ENCODE data around the gene SLC41A3. TPM values are rescaled to one million over a fixed set of nuclear protein-coding genes. Genes with fewer than 3 reads are reported as not detected.
"Not testable (repeated sequence)": the region's sequence is repeated elsewhere in the genome, so short reads cannot be mapped to it uniquely, and the experiment has no call there.

The SLC41A3 gene
- total RNA-seq, 2 donors from 2014 or later = 46.8 to 50.4 TPM

DNA sequence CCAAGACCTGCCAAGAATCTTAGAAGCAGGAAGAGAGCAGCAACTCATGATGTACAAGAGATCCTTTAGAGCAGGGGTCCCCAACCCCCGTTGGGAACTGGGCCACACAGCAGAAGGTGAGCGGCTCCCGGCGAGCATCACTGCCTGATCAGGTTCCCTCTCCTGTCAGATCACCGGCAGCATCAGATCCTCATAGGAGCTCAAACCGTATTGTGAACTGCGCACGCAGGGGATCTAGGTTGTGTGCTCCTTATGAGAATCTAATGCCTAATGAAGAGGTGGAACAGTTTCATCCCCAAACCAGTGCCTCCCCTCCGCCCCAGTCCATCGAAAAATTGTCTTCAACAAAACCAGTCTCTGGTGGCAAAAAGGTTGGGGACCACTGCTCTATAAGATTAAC lies 13.8 kb downstream of the SLC41A3 start:
- Mint-ChIP-seq H3K27ac (no peak overlapping the region), H3K27me3 (ENCODE audit: insufficient read depth) (peaks cover 11% of the 10 kb centered on the region), H3K4me1 (peaks cover 15% of the 10 kb centered on the region), H3K9me3 (peaks cover 53% of the 10 kb centered on the region), H3K4me3 (no peak overlapping the region), H3K36me3 (ENCODE audit: low read depth) (peaks cover 39% of the 10 kb centered on the region)
- no peak for DNase-seq
- Histone ChIP-seq H3K4me1 (ENCODE audit: control insufficient read depth, insufficient read depth, low read length) (peaks cover 11% of the 10 kb centered on the region), H3K9me3 (ENCODE audit: control insufficient read depth, low read length) (peaks cover 56% of the 10 kb centered on the region), H3K27ac (ENCODE audit: low read depth, low read length) (no peak overlapping the region), H3K9ac (ENCODE audit: extremely low read depth, low read length, poor library complexity, severe bottlenecking) (no peak overlapping the region), H3K4me3 (ENCODE audit: low read length) (no peak overlapping the region), H3K36me3 (ENCODE audit: control insufficient read depth, insufficient read depth, low read length) (peaks cover 23% of the 10 kb centered on the region), H3K27me3 (ENCODE audit: control insufficient read depth, insufficient read depth, low read length, poor library complexity, severe bottlenecking) (no peaks in the 10 kb centered on the region)
- WGBS, 2 experiments (ENCODE audit: insufficient coverage in 1 of 2, insufficient read length in 1 of 2) = 97 to 100% methylated on average over 6 to 10 of the region's 10 CpGs
- TF ChIP-seq, protein P1, sequence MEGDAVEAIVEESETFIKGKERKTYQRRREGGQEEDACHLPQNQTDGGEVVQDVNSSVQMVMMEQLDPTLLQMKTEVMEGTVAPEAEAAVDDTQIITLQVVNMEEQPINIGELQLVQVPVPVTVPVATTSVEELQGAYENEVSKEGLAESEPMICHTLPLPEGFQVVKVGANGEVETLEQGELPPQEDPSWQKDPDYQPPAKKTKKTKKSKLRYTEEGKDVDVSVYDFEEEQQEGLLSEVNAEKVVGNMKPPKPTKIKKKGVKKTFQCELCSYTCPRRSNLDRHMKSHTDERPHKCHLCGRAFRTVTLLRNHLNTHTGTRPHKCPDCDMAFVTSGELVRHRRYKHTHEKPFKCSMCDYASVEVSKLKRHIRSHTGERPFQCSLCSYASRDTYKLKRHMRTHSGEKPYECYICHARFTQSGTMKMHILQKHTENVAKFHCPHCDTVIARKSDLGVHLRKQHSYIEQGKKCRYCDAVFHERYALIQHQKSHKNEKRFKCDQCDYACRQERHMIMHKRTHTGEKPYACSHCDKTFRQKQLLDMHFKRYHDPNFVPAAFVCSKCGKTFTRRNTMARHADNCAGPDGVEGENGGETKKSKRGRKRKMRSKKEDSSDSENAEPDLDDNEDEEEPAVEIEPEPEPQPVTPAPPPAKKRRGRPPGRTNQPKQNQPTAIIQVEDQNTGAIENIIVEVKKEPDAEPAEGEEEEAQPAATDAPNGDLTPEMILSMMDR (conservative IDR thresholded peaks at IDR 0.05) = no peak

DNA sequence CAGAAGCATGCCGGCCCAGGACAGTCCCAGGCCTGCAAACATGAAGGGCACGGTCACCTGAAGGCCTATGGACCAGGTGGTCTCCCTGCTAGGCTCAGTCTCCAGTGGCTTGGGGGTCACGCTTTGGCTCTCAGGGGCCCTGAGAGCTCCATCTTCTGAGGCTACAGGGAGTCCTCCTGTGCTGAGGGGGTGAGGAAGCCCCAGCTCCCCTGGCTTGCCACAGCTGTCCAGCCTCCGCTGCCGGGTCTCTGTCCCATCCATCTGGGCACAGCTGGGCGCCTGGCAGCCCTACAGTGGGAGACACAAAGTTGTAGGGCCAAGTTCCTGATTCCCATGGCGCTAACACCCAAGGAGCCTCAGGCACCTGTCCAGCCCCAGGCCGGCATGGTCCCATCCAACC lies 16.0 kb downstream of the SLC41A3 start:
- H3K9me3 Mint-ChIP-seq = peaks cover 42% of the 10 kb centered on the region
- H3K4me1 Mint-ChIP-seq = peaks cover 20% of the 10 kb centered on the region
- WGBS, 2 experiments (ENCODE audit: insufficient coverage in 1 of 2, insufficient read length in 1 of 2) = 94 to 98% methylated on average over 6 to 8 of the region's 8 CpGs
- Histone ChIP-seq H3K4me1 (ENCODE audit: control insufficient read depth, insufficient read depth, low read length) (peaks cover 17% of the 10 kb centered on the region), H3K27me3 (ENCODE audit: control insufficient read depth, insufficient read depth, low read length, poor library complexity, severe bottlenecking) (no peaks in the 10 kb centered on the region), H3K27ac (ENCODE audit: low read depth, low read length) (no peak overlapping the region), H3K9ac (ENCODE audit: extremely low read depth, low read length, poor library complexity, severe bottlenecking) (no peak overlapping the region), H3K4me3 (ENCODE audit: low read length) (peak overlapping the region; percentile 66), H3K9me3 (ENCODE audit: control insufficient read depth, low read length) (peaks cover 35% of the 10 kb centered on the region), H3K36me3 (ENCODE audit: control insufficient read depth, insufficient read depth, low read length) (peaks cover 31% of the 10 kb centered on the region)
- TF ChIP-seq, protein P1 (conservative IDR thresholded peaks at IDR 0.05) = no peak
- no peak for DNase-seq
- H3K27me3 Mint-ChIP-seq (ENCODE audit: insufficient read depth) = peaks cover 18% of the 10 kb centered on the region
- H3K36me3 Mint-ChIP-seq (ENCODE audit: low read depth) = peaks cover 39% of the 10 kb centered on the region
- no peak overlapping the region for H3K4me3 Mint-ChIP-seq
- no peak overlapping the region for H3K27ac Mint-ChIP-seq

DNA sequence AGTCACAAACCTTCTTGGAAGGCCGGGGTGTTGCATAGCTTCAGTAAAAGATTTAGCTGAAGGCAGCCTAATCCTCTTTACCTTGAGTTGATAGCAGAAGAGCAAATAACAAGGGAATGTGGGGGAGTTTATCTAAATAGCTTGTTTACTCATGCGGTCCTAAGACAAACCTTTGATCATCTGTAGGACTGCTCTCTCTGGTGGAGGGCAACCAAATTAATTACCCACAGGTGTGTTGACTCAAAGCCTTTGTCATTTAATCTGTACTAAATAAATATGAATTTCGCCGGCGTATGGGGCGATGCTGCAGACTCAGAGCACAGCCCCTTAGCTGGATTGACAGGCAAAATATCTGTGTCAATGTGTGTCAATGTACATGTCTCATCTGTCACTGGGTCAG lies 17.2 kb downstream of the SLC41A3 start:
- Histone ChIP-seq H3K4me3 (ENCODE audit: low read length) (peak overlapping the region; percentile 46), H3K36me3 (ENCODE audit: control insufficient read depth, insufficient read depth, low read length) (peaks cover 23% of the 10 kb centered on the region), H3K9me3 (ENCODE audit: control insufficient read depth, low read length) (peaks cover 24% of the 10 kb centered on the region), H3K4me1 (ENCODE audit: control insufficient read depth, insufficient read depth, low read length) (peaks cover 17% of the 10 kb centered on the region)
- Mint-ChIP-seq H3K36me3 (ENCODE audit: low read depth) (peaks cover 31% of the 10 kb centered on the region), H3K9me3 (peaks cover 35% of the 10 kb centered on the region), H3K4me3 (peak overlapping the region; percentile 21), H3K4me1 (peaks cover 20% of the 10 kb centered on the region), H3K27me3 (ENCODE audit: insufficient read depth) (peaks cover 18% of the 10 kb centered on the region), H3K27ac (peak overlapping the region; percentile 10)
- H3K27ac ChIP-seq (ENCODE audit: low read depth, low read length); H3K27me3 ChIP-seq (ENCODE audit: control insufficient read depth, insufficient read depth, low read length, poor library complexity, severe bottlenecking); DNase-seq; H3K9ac ChIP-seq (ENCODE audit: extremely low read depth, low read length, poor library complexity, severe bottlenecking): not testable (repeated sequence)
- 46 to 78% methylated on average over 6 of the region's 6 CpGs for WGBS, 2 experiments (ENCODE audit: insufficient coverage in 1 of 2, insufficient read length in 1 of 2)

DNA sequence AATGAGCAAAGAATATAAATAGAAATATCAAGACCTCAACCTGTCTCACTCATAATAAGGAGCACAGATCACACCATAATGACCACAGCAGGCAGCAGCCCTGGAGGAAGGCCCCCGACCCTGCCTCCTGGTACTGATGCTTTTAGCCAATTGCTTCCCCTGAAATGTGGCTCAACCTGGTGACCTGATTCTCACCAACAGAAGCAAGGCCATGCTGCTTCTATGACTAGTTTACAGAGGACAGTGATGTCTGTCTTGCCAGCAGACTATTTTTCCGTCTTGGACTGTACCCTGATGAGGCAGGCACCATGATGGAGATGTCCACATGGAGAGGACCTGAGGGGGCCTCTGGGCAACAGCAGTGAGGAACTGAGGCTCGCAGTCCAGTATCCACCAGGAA lies 18.0 kb downstream of the SLC41A3 start:
- Histone ChIP-seq H3K27me3 (ENCODE audit: control insufficient read depth, insufficient read depth, low read length, poor library complexity, severe bottlenecking) (no peaks in the 10 kb centered on the region), H3K27ac (ENCODE audit: low read depth, low read length) (no peak overlapping the region), H3K4me1 (ENCODE audit: control insufficient read depth, insufficient read depth, low read length) (peaks cover 17% of the 10 kb centered on the region), H3K4me3 (ENCODE audit: low read length) (peak overlapping the region; percentile 46), H3K36me3 (ENCODE audit: control insufficient read depth, insufficient read depth, low read length) (peaks cover 23% of the 10 kb centered on the region), H3K9ac (ENCODE audit: extremely low read depth, low read length, poor library complexity, severe bottlenecking) (no peak overlapping the region), H3K9me3 (ENCODE audit: control insufficient read depth, low read length) (peaks cover 23% of the 10 kb centered on the region)
- Mint-ChIP-seq H3K4me3 (peak overlapping the region; percentile 21), H3K27me3 (ENCODE audit: insufficient read depth) (peaks cover 18% of the 10 kb centered on the region), H3K9me3 (peaks cover 30% of the 10 kb centered on the region), H3K36me3 (ENCODE audit: low read depth) (peaks cover 31% of the 10 kb centered on the region), H3K27ac (no peak overlapping the region), H3K4me1 (peaks cover 20% of the 10 kb centered on the region)
- no peak for DNase-seq
- WGBS, 2 experiments (ENCODE audit: insufficient coverage in 1 of 2, insufficient read length in 1 of 2) = 88 to 90% methylated on average over 2 to 3 of the region's 3 CpGs
- TF ChIP-seq, protein P1 (conservative IDR thresholded peaks at IDR 0.05) = no peak
